H9 (cell line): Measurements from ENCODE around the gene ATXN7. TPM values are rescaled to one million over a fixed set of nuclear protein-coding genes. Genes with fewer than 3 reads are reported as not detected.

Source experiments
- DNase-seq: peaks from one replicate; pipeline ENCODE4 v3.0.0-alpha.2; 2017
- H2AFZ ChIP-seq: one replicate; pipeline ENCODE4 v1.6.1; 2013; ENCODE audit warnings: mild to moderate bottlenecking, low read length, control low read depth, moderate library complexity
- H2AK5ac ChIP-seq: 2 replicates; pipeline ENCODE4 v1.6.1; 2013; ENCODE audit warnings: low read length, control low read depth, mixed read lengths; ENCODE audit not compliant: insufficient read length
- H2BK120ac ChIP-seq: one replicate; pipeline ENCODE4 v1.6.1; 2013; ENCODE audit warnings: low read depth, mild to moderate bottlenecking, low read length, control low read depth, inconsistent platforms; ENCODE audit not compliant: poor library complexity, severe bottlenecking
- H2BK12ac ChIP-seq: 2 replicates; pipeline ENCODE4 v1.6.1; 2013; ENCODE audit warnings: low read length, control low read depth, mixed read lengths, low read depth; ENCODE audit not compliant: insufficient read length
- H2BK15ac ChIP-seq: 2 replicates; pipeline ENCODE4 v1.6.1; 2013; ENCODE audit warnings: low read depth, low read length, control low read depth
- H2BK20ac ChIP-seq: one replicate; pipeline ENCODE4 v1.6.1; 2013; ENCODE audit warnings: low read depth, mild to moderate bottlenecking, low read length, control low read depth, inconsistent platforms; ENCODE audit not compliant: poor library complexity, severe bottlenecking
- H2BK5ac ChIP-seq: 2 replicates; pipeline ENCODE4 v1.6.1; 2013; ENCODE audit warnings: low read length, control low read depth, mixed read lengths; ENCODE audit not compliant: insufficient read length
- H3K14ac ChIP-seq: 2 replicates; pipeline ENCODE4 v1.6.1; 2013; ENCODE audit warnings: low read length, control low read depth; ENCODE audit not compliant: insufficient read depth
- H3K18ac ChIP-seq: 2 replicates; pipeline ENCODE4 v1.6.1; 2013; ENCODE audit warnings: low read depth, mild to moderate bottlenecking, mixed read lengths, low read length, control low read depth; ENCODE audit not compliant: insufficient read length
- H3K23ac ChIP-seq: 2 replicates; pipeline ENCODE4 v1.6.1; 2013; ENCODE audit warnings: low read length, control low read depth, mixed read lengths, low read depth; ENCODE audit not compliant: insufficient read length
- H3K23me2 ChIP-seq: 2 replicates; pipeline ENCODE4 v1.6.1; 2013; ENCODE audit warnings: low read depth, mild to moderate bottlenecking, mixed read lengths, low read length, control low read depth; ENCODE audit not compliant: insufficient read length, poor library complexity, severe bottlenecking
- H3K27ac ChIP-seq: 2 replicates; pipeline ENCODE4 v1.5.1; 2013; ENCODE audit warnings: low read length, control low read depth, mixed read lengths, low read depth; ENCODE audit not compliant: insufficient read length
- H3K27me3 ChIP-seq: 2 replicates; pipeline ENCODE4 v1.6.1; 2013; ENCODE audit warnings: low read length, control low read depth, inconsistent platforms; ENCODE audit not compliant: insufficient read depth
- H3K4ac ChIP-seq: 2 replicates; pipeline ENCODE4 v1.6.1; 2013; ENCODE audit warnings: low read depth, mild to moderate bottlenecking, control low read depth, inconsistent platforms, low read length, moderate library complexity
- H3K4me1 ChIP-seq: 2 replicates; pipeline ENCODE4 v1.6.1; 2013; ENCODE audit warnings: low read length, control low read depth, inconsistent platforms; ENCODE audit not compliant: insufficient read depth
- H3K4me2 ChIP-seq: 2 replicates; pipeline ENCODE4 v1.6.1; 2013; ENCODE audit warnings: low read length, control low read depth, mixed read lengths; ENCODE audit not compliant: insufficient read length, insufficient read depth
- H3K56ac ChIP-seq: 2 replicates; pipeline ENCODE4 v1.6.1; 2013; ENCODE audit warnings: low read depth, mild to moderate bottlenecking, mixed read lengths, low read length, control low read depth; ENCODE audit not compliant: insufficient read length
- H3K79me1 ChIP-seq: 2 replicates; pipeline ENCODE4 v1.6.1; 2013; ENCODE audit warnings: low read depth, mild to moderate bottlenecking, moderate library complexity, low read length, control low read depth, inconsistent platforms; ENCODE audit not compliant: insufficient read depth, poor library complexity, severe bottlenecking
- H3K79me2 ChIP-seq: 2 replicates; pipeline ENCODE4 v1.6.1; 2013; ENCODE audit warnings: low read length, control low read depth, inconsistent platforms; ENCODE audit not compliant: insufficient read depth
- H3K9ac ChIP-seq: 2 replicates; pipeline ENCODE4 v1.6.1; 2013; ENCODE audit warnings: low read length, control low read depth, mixed read lengths; ENCODE audit not compliant: insufficient read length; ENCODE audit errors: extremely low read depth
- H3K9me3 ChIP-seq: one replicate; pipeline ENCODE4 v1.6.1; 2013; ENCODE audit warnings: low read depth, low read length, inconsistent platforms; ENCODE audit not compliant: control insufficient read depth
- H3T11ph ChIP-seq: one replicate; pipeline ENCODE4 v1.6.1; 2013; ENCODE audit warnings: mild to moderate bottlenecking, low read length, control low read depth, inconsistent platforms
- H4K20me1 ChIP-seq: one replicate; pipeline ENCODE4 v1.6.1; 2013; ENCODE audit not compliant: control insufficient read depth, insufficient read length, insufficient read depth
- H4K5ac ChIP-seq: 2 replicates; pipeline ENCODE4 v1.6.1; 2013; ENCODE audit warnings: low read depth, mild to moderate bottlenecking, mixed read lengths, low read length, control low read depth; ENCODE audit not compliant: insufficient read length
- H4K8ac ChIP-seq: replicated peaks from 2 replicates; pipeline ENCODE4 v1.6.1; 2013; ENCODE audit warnings: low read length, control low read depth, mixed read lengths, low read depth; ENCODE audit not compliant: insufficient read length
- H4K91ac ChIP-seq: 2 replicates; pipeline ENCODE4 v1.6.1; 2013; ENCODE audit warnings: low read depth, mild to moderate bottlenecking, moderate library complexity, mixed read lengths, low read length, control low read depth; ENCODE audit not compliant: insufficient read length
- H3K27ac Mint-ChIP-seq, 3 experiments: 2 replicates in 2 of 3; 3 replicates in 1 of 3; pipeline ENCODE4 v1.8.0; 2020 to 2021; ENCODE audit warnings: mixed read lengths in 3 of 3, mild to moderate bottlenecking in 1 of 3, moderate library complexity in 1 of 3
- H3K27me3 Mint-ChIP-seq: 2 replicates; pipeline ENCODE4 v1.8.0; 2021; ENCODE audit warnings: low read depth, mild to moderate bottlenecking, moderate library complexity, mixed read lengths
- H3K36me3 Mint-ChIP-seq, 3 experiments: 2 replicates in 2 of 3; 3 replicates in 1 of 3; pipeline ENCODE4 v1.8.0; 2020 to 2021; ENCODE audit warnings: low read depth in 3 of 3, mixed read lengths in 3 of 3; ENCODE audit not compliant: insufficient read depth in 1 of 3
- H3K4me1 Mint-ChIP-seq, 2 experiments: 2 replicates each; pipeline ENCODE4 v1.8.0; 2020; ENCODE audit warnings: mixed read lengths in 2 of 2
- H3K4me3 Mint-ChIP-seq, 2 experiments: 2 replicates in 1 of 2; 3 replicates in 1 of 2; pipeline ENCODE4 v1.8.0; 2020 to 2021; ENCODE audit warnings: mild to moderate bottlenecking in 2 of 2, mixed read lengths in 2 of 2, moderate library complexity in 1 of 2
- H3K9me3 Mint-ChIP-seq, 2 experiments: 2 replicates in 1 of 2; 3 replicates in 1 of 2; pipeline ENCODE4 v1.8.0; 2020; ENCODE audit warnings: mild to moderate bottlenecking in 2 of 2, mixed read lengths in 2 of 2, moderate library complexity in 1 of 2
- CTCF ChIP-seq: fragments of 200-600 bp; sonication (generic); conservative IDR thresholded peaks from 3 replicates; pipeline ENCODE4 v1.8.0; 2021; ENCODE audit warnings: antibody characterized with exemption, mild to moderate bottlenecking
- WGBS: extraction: QIAGEN DNeasy Blood & Tissue Kit; methylation state at CpG from one replicate; pipeline ENCODE4 v1.1.7; 2013; ENCODE audit warnings: missing lambda C conversion rate, low lambda C conversion rate, mixed read lengths; ENCODE audit not compliant: insufficient read length; ENCODE audit errors: extremely low coverage; 5-methylcytosine and 5-hydroxymethylcytosine counted together
- total RNA-seq: library from RNA; stranded (reverse); gene quantifications from 2 replicates; pipeline ENCODE4 v1.2.1, GENCODE V29; 2021

Gene ATXN7
- total RNA-seq, 1 experiment from 2014 or later: 21.5 TPM

- no peak for DNase-seq
- no CpG with 5 or more reads among the region's 4 CpGs for whole genome bisulfite sequencing
- Histone ChIP-seq H3K79me1 (no peaks in the 10 kb centered on the region), H3K79me2 (no peaks in the 10 kb centered on the region), H4K5ac (no peak overlapping the region), H4K91ac (no peak overlapping the region), H3K4ac (no peak overlapping the region), H3K27ac (no peak overlapping the region), H2BK5ac (no peak overlapping the region), H3K23me2 (no peaks in the 10 kb centered on the region), H3K14ac (no peak overlapping the region), H3K18ac (no peak overlapping the region), H3K4me2 (no peak overlapping the region), H3T11ph (no peak overlapping the region), H2BK15ac (no peak overlapping the region), H3K27me3 (no peaks in the 10 kb centered on the region), H2AFZ (no peak overlapping the region), H2BK20ac (no peak overlapping the region), H4K8ac (no peak overlapping the region), H2BK12ac (no peak overlapping the region), H3K56ac (no peak overlapping the region), H2AK5ac (no peak overlapping the region), H2BK120ac (no peak overlapping the region), H3K4me1 (peaks cover 4% of the 10 kb centered on the region; the same call in 1 of the 2 replicates), H3K9ac (no peak overlapping the region), H3K23ac (no peak overlapping the region), H4K20me1 (no peaks in the 10 kb centered on the region), H3K9me3 (no peaks in the 10 kb centered on the region)
- Mint-ChIP-seq H3K9me3 (peaks cover 0 to 3% of the 10 kb centered on the region in 2 experiments; a peak in 2 of 5 replicates), H3K4me3 (no peak overlapping the region), H3K27me3 (no peaks in the 10 kb centered on the region), H3K36me3 (peaks cover 0 to 8% (median 0%) of the 10 kb centered on the region in 3 experiments; a peak in 3 of 7 replicates), H3K4me1 (peaks cover 28 to 42% of the 10 kb centered on the region in 2 experiments), H3K27ac (peak overlapping the region in 1 of 3 experiments; percentile 24; a peak in 2 of 7 replicates)
- no peak for TF ChIP-seq CTCF
Measured at GRCh38 chr3:63845215-63845614, 18.5 kb upstream of the ATXN7 start.
